ENCODE results near the gene MYRIP. TPM values are rescaled to one million over a fixed set of nuclear protein-coding genes. Genes with fewer than 3 reads are reported as not detected.

MYRIP gene
- polyA plus RNA-seq, 1 of the 3 experiments (the other 2 are of a cell fraction) = 1.2 TPM

DNA sequence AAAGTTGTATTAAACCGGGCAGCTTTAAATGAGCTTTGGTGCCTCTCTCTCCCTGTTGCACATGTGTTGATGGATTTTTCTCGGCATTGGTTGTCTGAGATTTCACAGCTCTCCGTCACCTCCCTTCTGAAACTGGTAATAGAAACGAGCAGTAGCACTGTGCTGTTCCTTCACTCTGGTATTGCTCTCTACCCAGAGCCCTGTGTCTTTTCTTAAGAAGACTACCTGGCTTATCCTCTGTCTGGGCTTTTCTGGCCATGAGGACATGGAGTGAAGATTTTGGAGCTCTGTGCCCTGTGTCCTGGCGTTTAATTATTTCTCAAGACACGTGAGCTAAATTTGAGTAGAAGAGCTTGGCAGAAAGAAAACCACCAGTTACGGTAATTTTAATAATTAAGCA, 290.5 kb downstream of the MYRIP start:
- H3K4me2 ChIP-seq = no peak overlapping the region
- H4K20me1 ChIP-seq (ENCODE audit: insufficient read depth) = no peaks in the 10 kb centered on the region
- CTCF ChIA-PET = interaction anchor here (1.2 to 1.9 kb wide), 2 partner anchors 11 to 26 kb away, joined by 5 to 6 read pairs; no protein-coding TSS in a partner anchor
- POLR2A ChIA-PET = no interaction called here
- 61% methylated on average over 7 of the region's 7 CpGs for WGBS (ENCODE audit: low lambda C conversion rate)
- H3K9ac ChIP-seq = no peak overlapping the region
- H3K9me3 ChIP-seq = peaks cover 8% of the 10 kb centered on the region; the same call in 1 of the 2 replicates
- DNase-seq = no peak
- H3K27ac ChIP-seq (ENCODE audit: low read depth in 2 of 2, low read length in 1 of 2) = no peak overlapping the region
- TF ChIP-seq, protein P1, sequence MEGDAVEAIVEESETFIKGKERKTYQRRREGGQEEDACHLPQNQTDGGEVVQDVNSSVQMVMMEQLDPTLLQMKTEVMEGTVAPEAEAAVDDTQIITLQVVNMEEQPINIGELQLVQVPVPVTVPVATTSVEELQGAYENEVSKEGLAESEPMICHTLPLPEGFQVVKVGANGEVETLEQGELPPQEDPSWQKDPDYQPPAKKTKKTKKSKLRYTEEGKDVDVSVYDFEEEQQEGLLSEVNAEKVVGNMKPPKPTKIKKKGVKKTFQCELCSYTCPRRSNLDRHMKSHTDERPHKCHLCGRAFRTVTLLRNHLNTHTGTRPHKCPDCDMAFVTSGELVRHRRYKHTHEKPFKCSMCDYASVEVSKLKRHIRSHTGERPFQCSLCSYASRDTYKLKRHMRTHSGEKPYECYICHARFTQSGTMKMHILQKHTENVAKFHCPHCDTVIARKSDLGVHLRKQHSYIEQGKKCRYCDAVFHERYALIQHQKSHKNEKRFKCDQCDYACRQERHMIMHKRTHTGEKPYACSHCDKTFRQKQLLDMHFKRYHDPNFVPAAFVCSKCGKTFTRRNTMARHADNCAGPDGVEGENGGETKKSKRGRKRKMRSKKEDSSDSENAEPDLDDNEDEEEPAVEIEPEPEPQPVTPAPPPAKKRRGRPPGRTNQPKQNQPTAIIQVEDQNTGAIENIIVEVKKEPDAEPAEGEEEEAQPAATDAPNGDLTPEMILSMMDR (IDR thresholded peaks at IDR 0.05) = no peak
- TF ChIP-seq NRF1 (IDR thresholded peaks at IDR 0.05; ENCODE audit: low read depth, low read length) (no peak), FOSL2 (IDR thresholded peaks at IDR 0.05; ENCODE audit: borderline replicate concordance, low read depth) (no peak), NFIC (IDR thresholded peaks at IDR 0.05; ENCODE audit: borderline replicate concordance) (no peak), YY1 (IDR thresholded peaks at IDR 0.05; ENCODE audit: low read depth) (no peak), TEAD4 (IDR thresholded peaks at IDR 0.05; ENCODE audit: borderline replicate concordance, insufficient read depth) (no peak), ELF1 (IDR thresholded peaks at IDR 0.05) (no peak), MEF2A (IDR thresholded peaks at IDR 0.05; ENCODE audit: borderline replicate concordance, low read depth) (no peak), FOXM1 (IDR thresholded peaks at IDR 0.05; ENCODE audit: low read depth) (no peak), RXRA (IDR thresholded peaks at IDR 0.05; ENCODE audit: borderline replicate concordance, low read depth) (no peak), SIN3A (IDR thresholded peaks at IDR 0.05; ENCODE audit: borderline replicate concordance, low read depth, low read length) (no peak), EZH2phosphoT487 (IDR thresholded peaks at IDR 0.05; ENCODE audit: borderline replicate concordance, low read depth) (no peak), SMC3 (IDR thresholded peaks at IDR 0.05; ENCODE audit: low read depth, low read length) (no peak), RFX5 (IDR thresholded peaks at IDR 0.05; ENCODE audit: low read length) (no peak), CHD2 (IDR thresholded peaks at IDR 0.05; ENCODE audit: low read length, partially characterized antibody) (no peak), RCOR1 (IDR thresholded peaks at IDR 0.05; ENCODE audit: low read length) (no peak)
- TF ChIP-seq, protein P2, sequence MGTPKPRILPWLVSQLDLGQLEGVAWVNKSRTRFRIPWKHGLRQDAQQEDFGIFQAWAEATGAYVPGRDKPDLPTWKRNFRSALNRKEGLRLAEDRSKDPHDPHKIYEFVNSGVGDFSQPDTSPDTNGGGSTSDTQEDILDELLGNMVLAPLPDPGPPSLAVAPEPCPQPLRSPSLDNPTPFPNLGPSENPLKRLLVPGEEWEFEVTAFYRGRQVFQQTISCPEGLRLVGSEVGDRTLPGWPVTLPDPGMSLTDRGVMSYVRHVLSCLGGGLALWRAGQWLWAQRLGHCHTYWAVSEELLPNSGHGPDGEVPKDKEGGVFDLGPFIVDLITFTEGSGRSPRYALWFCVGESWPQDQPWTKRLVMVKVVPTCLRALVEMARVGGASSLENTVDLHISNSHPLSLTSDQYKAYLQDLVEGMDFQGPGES (IDR thresholded peaks at IDR 0.05; ENCODE audit: low read depth, low read length) = no peak
- TF ChIP-seq, protein P3, sequence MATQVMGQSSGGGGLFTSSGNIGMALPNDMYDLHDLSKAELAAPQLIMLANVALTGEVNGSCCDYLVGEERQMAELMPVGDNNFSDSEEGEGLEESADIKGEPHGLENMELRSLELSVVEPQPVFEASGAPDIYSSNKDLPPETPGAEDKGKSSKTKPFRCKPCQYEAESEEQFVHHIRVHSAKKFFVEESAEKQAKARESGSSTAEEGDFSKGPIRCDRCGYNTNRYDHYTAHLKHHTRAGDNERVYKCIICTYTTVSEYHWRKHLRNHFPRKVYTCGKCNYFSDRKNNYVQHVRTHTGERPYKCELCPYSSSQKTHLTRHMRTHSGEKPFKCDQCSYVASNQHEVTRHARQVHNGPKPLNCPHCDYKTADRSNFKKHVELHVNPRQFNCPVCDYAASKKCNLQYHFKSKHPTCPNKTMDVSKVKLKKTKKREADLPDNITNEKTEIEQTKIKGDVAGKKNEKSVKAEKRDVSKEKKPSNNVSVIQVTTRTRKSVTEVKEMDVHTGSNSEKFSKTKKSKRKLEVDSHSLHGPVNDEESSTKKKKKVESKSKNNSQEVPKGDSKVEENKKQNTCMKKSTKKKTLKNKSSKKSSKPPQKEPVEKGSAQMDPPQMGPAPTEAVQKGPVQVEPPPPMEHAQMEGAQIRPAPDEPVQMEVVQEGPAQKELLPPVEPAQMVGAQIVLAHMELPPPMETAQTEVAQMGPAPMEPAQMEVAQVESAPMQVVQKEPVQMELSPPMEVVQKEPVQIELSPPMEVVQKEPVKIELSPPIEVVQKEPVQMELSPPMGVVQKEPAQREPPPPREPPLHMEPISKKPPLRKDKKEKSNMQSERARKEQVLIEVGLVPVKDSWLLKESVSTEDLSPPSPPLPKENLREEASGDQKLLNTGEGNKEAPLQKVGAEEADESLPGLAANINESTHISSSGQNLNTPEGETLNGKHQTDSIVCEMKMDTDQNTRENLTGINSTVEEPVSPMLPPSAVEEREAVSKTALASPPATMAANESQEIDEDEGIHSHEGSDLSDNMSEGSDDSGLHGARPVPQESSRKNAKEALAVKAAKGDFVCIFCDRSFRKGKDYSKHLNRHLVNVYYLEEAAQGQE (IDR thresholded peaks at IDR 0.05; ENCODE audit: low read depth, low read length) = no peak
- TF ChIP-seq, protein P4, sequence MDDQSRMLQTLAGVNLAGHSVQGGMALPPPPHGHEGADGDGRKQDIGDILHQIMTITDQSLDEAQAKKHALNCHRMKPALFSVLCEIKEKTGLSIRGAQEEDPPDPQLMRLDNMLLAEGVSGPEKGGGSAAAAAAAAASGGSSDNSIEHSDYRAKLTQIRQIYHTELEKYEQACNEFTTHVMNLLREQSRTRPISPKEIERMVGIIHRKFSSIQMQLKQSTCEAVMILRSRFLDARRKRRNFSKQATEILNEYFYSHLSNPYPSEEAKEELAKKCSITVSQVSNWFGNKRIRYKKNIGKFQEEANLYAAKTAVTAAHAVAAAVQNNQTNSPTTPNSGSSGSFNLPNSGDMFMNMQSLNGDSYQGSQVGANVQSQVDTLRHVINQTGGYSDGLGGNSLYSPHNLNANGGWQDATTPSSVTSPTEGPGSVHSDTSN (IDR thresholded peaks at IDR 0.05) = no peak
- no peaks in the 10 kb centered on the region for H3F3A ChIP-seq (replicated peaks; ENCODE audit: insufficient read depth)
- no peak overlapping the region for H3K4me3 ChIP-seq (ENCODE audit: low read depth in 2 of 2, low read length in 1 of 2)
- H3K9me2 ChIP-seq = no peaks in the 10 kb centered on the region
- H3K79me2 ChIP-seq (ENCODE audit: insufficient read depth) = no peaks in the 10 kb centered on the region
- peaks cover 0 to 7% of the 10 kb centered on the region in 2 experiments; a peak in 2 of 4 replicates for H3K4me1 ChIP-seq (ENCODE audit: control insufficient read depth in 1 of 2, insufficient read depth in 2 of 2, low read depth in 1 of 2, low read length in 1 of 2)
- H2AFZ ChIP-seq (ENCODE audit: low read depth) = no peak overlapping the region
- no peaks in the 10 kb centered on the region for H3K27me3 ChIP-seq (ENCODE audit: insufficient read depth)
- H3K36me3 ChIP-seq (replicated peaks in 1 of 2; ENCODE audit: control insufficient read depth in 1 of 2, insufficient read depth in 2 of 2, low read length in 1 of 2) = no peaks in the 10 kb centered on the region

All from SK-N-SH (cell line).